K562 (cell line): Measurements from ENCODE around the gene PSMD9.

Experiments used
- POLR2AphosphoS5 ChIP-seq: IDR thresholded peaks from 2 replicates; pipeline ENCODE4 v1.6.1; 2011; ENCODE audit warnings: mild to moderate bottlenecking, low read depth, low read length, moderate library complexity; ENCODE audit not compliant: control insufficient read depth, insufficient read depth
- SIN3A ChIP-seq, 2 experiments: fragments of 150-350 bp in 1 of 2; IDR thresholded peaks; 2 replicates each; pipeline ENCODE4 v1.6.1; 2011 to 2016; ENCODE audit warnings: borderline replicate concordance in 2 of 2, low read depth in 2 of 2, low read length in 2 of 2, mild to moderate bottlenecking in 2 of 2, moderate library complexity in 2 of 2; ENCODE audit not compliant: control insufficient read depth in 1 of 2
- TF ChIP-seq, protein P1 (sequence below), 3 experiments: IDR thresholded peaks in 2 of 3; conservative IDR thresholded peaks in 1 of 3; 2 replicates each; pipeline ENCODE4 v1.5.1; 2011 to 2012; ENCODE audit warnings: low read length in 3 of 3, mild to moderate bottlenecking in 3 of 3, control low read depth in 2 of 3, improper control_type of control experiment in 1 of 3, inconsistent platforms in 1 of 3, low read depth in 1 of 3, mixed read lengths in 1 of 3, moderate library complexity in 1 of 3; ENCODE audit not compliant: insufficient read depth in 2 of 3

DNA sequence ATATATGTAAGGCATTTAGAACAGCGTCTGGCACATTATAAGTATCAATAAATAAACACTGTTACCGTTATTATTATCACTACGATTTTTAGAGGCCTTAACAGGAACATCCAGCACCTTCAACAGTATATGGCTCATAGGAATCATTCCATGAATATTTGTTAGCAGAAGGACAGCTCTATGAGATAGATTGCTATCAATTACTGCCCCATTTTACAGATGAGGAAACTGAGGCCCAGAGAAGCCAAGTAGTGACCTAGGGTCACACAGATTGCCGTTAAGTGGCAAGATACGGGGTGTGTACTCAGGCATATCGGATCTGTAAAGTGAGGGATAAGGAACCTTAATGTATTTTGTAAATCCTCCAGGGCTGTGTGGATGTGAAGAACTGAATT, 510 bp upstream of the PSMD9 start:
- TF ChIP-seq, protein P1, sequence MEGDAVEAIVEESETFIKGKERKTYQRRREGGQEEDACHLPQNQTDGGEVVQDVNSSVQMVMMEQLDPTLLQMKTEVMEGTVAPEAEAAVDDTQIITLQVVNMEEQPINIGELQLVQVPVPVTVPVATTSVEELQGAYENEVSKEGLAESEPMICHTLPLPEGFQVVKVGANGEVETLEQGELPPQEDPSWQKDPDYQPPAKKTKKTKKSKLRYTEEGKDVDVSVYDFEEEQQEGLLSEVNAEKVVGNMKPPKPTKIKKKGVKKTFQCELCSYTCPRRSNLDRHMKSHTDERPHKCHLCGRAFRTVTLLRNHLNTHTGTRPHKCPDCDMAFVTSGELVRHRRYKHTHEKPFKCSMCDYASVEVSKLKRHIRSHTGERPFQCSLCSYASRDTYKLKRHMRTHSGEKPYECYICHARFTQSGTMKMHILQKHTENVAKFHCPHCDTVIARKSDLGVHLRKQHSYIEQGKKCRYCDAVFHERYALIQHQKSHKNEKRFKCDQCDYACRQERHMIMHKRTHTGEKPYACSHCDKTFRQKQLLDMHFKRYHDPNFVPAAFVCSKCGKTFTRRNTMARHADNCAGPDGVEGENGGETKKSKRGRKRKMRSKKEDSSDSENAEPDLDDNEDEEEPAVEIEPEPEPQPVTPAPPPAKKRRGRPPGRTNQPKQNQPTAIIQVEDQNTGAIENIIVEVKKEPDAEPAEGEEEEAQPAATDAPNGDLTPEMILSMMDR (IDR thresholded peaks at IDR 0.05 in 2 of 3, conservative IDR thresholded peaks at IDR 0.05 in 1 of 3; ENCODE audit: insufficient read depth in 2 of 3, low read depth in 1 of 3, low read length in 3 of 3), result no peak
- no peak for TF ChIP-seq SIN3A (IDR thresholded peaks at IDR 0.05; ENCODE audit: borderline replicate concordance in 2 of 2, control insufficient read depth in 1 of 2, low read depth in 2 of 2, low read length in 2 of 2)
- TF ChIP-seq POLR2AphosphoS5, result no peak
